HUES64 (cell line): ENCODE measurements around the gene PPP1R11.
"Not testable (repeated sequence)": the region's sequence is repeated elsewhere in the genome, so short reads cannot be mapped to it uniquely, and the experiment has no call there.

Experiments used
- H3K27ac ChIP-seq: 2 replicates; pipeline ENCODE4 v1.7.0; 2013; ENCODE audit warnings: low read depth, low read length, inconsistent platforms
- H3K27me3 ChIP-seq: 2 replicates; pipeline ENCODE4 v1.6.1; 2013; ENCODE audit warnings: mild to moderate bottlenecking, low read length; ENCODE audit not compliant: insufficient read depth
- H3K36me3 ChIP-seq: 2 replicates; pipeline ENCODE4 v1.6.1; 2013; ENCODE audit warnings: mild to moderate bottlenecking, low read length; ENCODE audit not compliant: insufficient read depth
- H3K4me1 ChIP-seq: 2 replicates; pipeline ENCODE4 v1.6.1; 2013; ENCODE audit warnings: mild to moderate bottlenecking, low read length, moderate library complexity; ENCODE audit not compliant: insufficient read depth
- H3K4me3 ChIP-seq: 2 replicates; pipeline ENCODE4 v1.5.1; 2013; ENCODE audit warnings: mild to moderate bottlenecking, low read length, moderate library complexity
- H3K9ac ChIP-seq: 2 replicates; pipeline ENCODE4 v1.6.1; 2013; ENCODE audit warnings: mild to moderate bottlenecking, low read depth, low read length
- H3K9me3 ChIP-seq: 2 replicates; pipeline ENCODE4 v1.6.1; 2013; ENCODE audit warnings: low read depth, low read length; ENCODE audit not compliant: insufficient read depth
- WGBS: fragments of 150-250, 120-280 bp; methylation state at CpG from one replicate; pipeline ENCODE4 v1.1.7; 2013; ENCODE audit warnings: missing lambda C conversion rate; 5-methylcytosine and 5-hydroxymethylcytosine counted together

The PPP1R11 gene

GRCh38 chr6:30113003-30113759 lies 46.2 kb downstream of the PPP1R11 start, which contains the start of gene TRIM31:
TRIM31 (minus strand) TSS chr6:30113090; CDS start chr6:30112805, 285 bp downstream.
- Histone ChIP-seq H3K4me1 (no peaks in the 10 kb centered on the region), H3K9me3 (no peaks in the 10 kb centered on the region), H3K27me3 (peaks cover 59% of the 10 kb centered on the region), H3K36me3 (no peaks in the 10 kb centered on the region), H3K9ac (no peak within 1 kb of the TSS), H3K4me3 (no peak within 1 kb of the TSS), H3K27ac (no peak within 1 kb of the TSS)
- WGBS, result 87% methylated on average over 3 of the region's 3 CpGs

- Histone ChIP-seq H3K36me3 (no peaks in the 10 kb centered on the region), H3K4me3 (no peak overlapping the region), H3K27me3 (peaks cover 56% of the 10 kb centered on the region), H3K9ac (no peak overlapping the region), H3K9me3 (no peaks in the 10 kb centered on the region), H3K27ac (no peak overlapping the region), H3K4me1 (no peaks in the 10 kb centered on the region)
- 86% methylated on average over 1 of the region's 1 CpG for WGBS
These were observed 46.8 kb downstream of the PPP1R11 start for GRCh38 chr6:30113841-30114240.

GRCh38 chr6:30116724-30117123 lies 49.7 kb downstream of the PPP1R11 start:
- no peaks in the 10 kb centered on the region for H3K36me3 ChIP-seq
- no peak overlapping the region for H3K4me3 ChIP-seq
- H3K9me3 ChIP-seq, result no peaks in the 10 kb centered on the region
- peaks cover 32% of the 10 kb centered on the region for H3K27me3 ChIP-seq
- no peaks in the 10 kb centered on the region for H3K4me1 ChIP-seq
- no peak overlapping the region for H3K27ac ChIP-seq
- H3K9ac ChIP-seq, result no peak overlapping the region
- WGBS, result 97% methylated on average over 4 of the region's 6 CpGs

GRCh38 chr6:30118691-30119090 lies 51.7 kb downstream of the PPP1R11 start:
- WGBS, result 98% methylated on average over 3 of the region's 5 CpGs
- H3K9me3 ChIP-seq, H3K4me3 ChIP-seq, H3K27ac ChIP-seq, H3K36me3 ChIP-seq, H3K9ac ChIP-seq, H3K4me1 ChIP-seq: not testable (repeated sequence)
- peaks cover 12% of the 10 kb centered on the region for H3K27me3 ChIP-seq
